ENCODE results near the gene PCNT. TPM values are rescaled to one million over a fixed set of nuclear protein-coding genes. Genes with fewer than 3 reads are reported as not detected.

Gene PCNT
- total and polyA plus RNA-seq, 2 of the 4 experiments (the other 2 are of a cell fraction) = 10.0 to 19.4 TPM

DNA sequence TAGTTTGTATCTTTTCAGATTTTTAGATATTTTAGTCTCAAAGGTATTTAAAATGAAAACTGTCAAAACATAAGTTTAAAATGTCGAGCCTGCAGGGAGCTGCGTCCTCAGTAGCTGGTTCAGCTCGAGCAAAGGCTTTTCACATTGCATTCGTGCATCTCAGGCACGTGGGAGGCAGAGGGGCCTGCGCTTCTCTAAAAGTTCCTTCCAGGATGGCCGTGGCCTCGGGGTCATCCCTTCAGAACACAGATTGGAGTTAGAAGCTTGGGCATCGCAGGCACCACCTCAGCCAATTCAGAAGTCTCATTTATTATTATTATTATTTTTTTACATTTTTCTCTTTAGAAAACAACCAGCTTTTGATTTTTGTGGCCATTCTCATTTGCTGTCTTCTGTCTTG, 67.8 kb downstream of the PCNT start:
- in situ Hi-C loops (cut with MboI; ENCODE audit: low sequenced_read_pairs) (no loop called here), dilution Hi-C loops (cut with HindIII; ENCODE audit: low sequenced_read_pairs, unreplicated experiment) (no loop called here), intact Hi-C loops (cut with micrococcal nuclease) (no loop called here)
- POLR2A ChIA-PET (ENCODE audit: unreplicated experiment) = interaction anchor here (0.5 kb wide), 1 partner anchor 16 kb away, joined by 3 read pairs; no protein-coding TSS in a partner anchor
- no peak overlapping the region for H3K4me2 ChIP-seq (ENCODE audit: low read depth, low read length)
- H3K9me3 ChIP-seq (ENCODE audit: control insufficient read depth, insufficient read depth, low read length) = no peaks in the 10 kb centered on the region
- no peak overlapping the region for H3K4me3 ChIP-seq (ENCODE audit: insufficient read depth, low read depth, low read length)
- no peak for TF ChIP-seq BHLHE40 (IDR thresholded peaks at IDR 0.05; ENCODE audit: low read depth, low read length)
- TF ChIP-seq MAZ (IDR thresholded peaks at IDR 0.05; ENCODE audit: borderline replicate concordance, low read depth, low read length) = no peak
- no peak for TF ChIP-seq CEBPB (IDR thresholded peaks at IDR 0.05; ENCODE audit: low read depth, low read length)
- no peak for TF ChIP-seq MXI1 (IDR thresholded peaks at IDR 0.05; ENCODE audit: borderline replicate concordance, low read depth, low read length)
- no peak for TF ChIP-seq CHD1 (IDR thresholded peaks at IDR 0.05; ENCODE audit: low read depth, low read length)
- TF ChIP-seq FOS (IDR thresholded peaks at IDR 0.05; ENCODE audit: low read depth, low read length) = no peak
- no peak for TF ChIP-seq RAD21 (IDR thresholded peaks at IDR 0.05; ENCODE audit: low read length)
- H2AK9ac ChIP-seq (replicated peaks; ENCODE audit: low read depth, low read length, poor library complexity) = no peak overlapping the region
- H4K91ac ChIP-seq (ENCODE audit: insufficient read depth, low read depth, low read length) = no peak overlapping the region
- ATAC-seq (ENCODE audit: low read depth) (no peak), DNase-seq (no peak)
- no peak overlapping the region for H2BK120ac ChIP-seq (ENCODE audit: low read depth, low read length)
- no peak overlapping the region for H3K23ac ChIP-seq (ENCODE audit: low read depth, low read length)
- no peaks in the 10 kb centered on the region; the same call in 1 of the 2 replicates for H3K9me1 ChIP-seq (ENCODE audit: insufficient read depth, low read length)
- CTCF ChIA-PET = no interaction called here
- H2AFZ ChIP-seq (replicated peaks; ENCODE audit: low read length, poor library complexity) = no peak overlapping the region
- H2BK15ac ChIP-seq (ENCODE audit: low read depth, low read length) = no peak overlapping the region
- peaks cover 32% of the 10 kb centered on the region for H3K36me3 ChIP-seq (ENCODE audit: control insufficient read depth, insufficient read depth, low read length)
- no TSS peak for BruUV-seq (replicated peaks)
- no peak overlapping the region for H3K27ac ChIP-seq (ENCODE audit: insufficient read depth, low read length)
- no peak overlapping the region for H3K9ac ChIP-seq (ENCODE audit: low read depth, low read length)
- no peak overlapping the region for H2BK20ac ChIP-seq (ENCODE audit: low read depth, low read length)
- no peak overlapping the region for H2BK5ac ChIP-seq (ENCODE audit: low read depth, low read length, poor library complexity, severe bottlenecking)
- WGBS, 2 experiments (ENCODE audit: extremely low coverage in 2 of 2, insufficient read length in 1 of 2) = 95% methylated on average over 5 of the region's 9 CpGs; no CpG with 5 or more reads in 1 of the 2 experiments
- H3K79me1 ChIP-seq (ENCODE audit: low read depth in 1 of 2, low read length in 2 of 2) = peaks cover 7 to 11% of the 10 kb centered on the region in 2 experiments; a peak in 3 of 4 replicates
- no peak overlapping the region for H3K4ac ChIP-seq (ENCODE audit: low read depth, low read length)
- no peaks in the 10 kb centered on the region for H3K27me3 ChIP-seq (ENCODE audit: control insufficient read depth, insufficient read depth, low read length)
- no peaks in the 10 kb centered on the region for H4K20me1 ChIP-seq (ENCODE audit: insufficient read depth, low read length)
- H2AK5ac ChIP-seq (ENCODE audit: low read depth, low read length) = no peak overlapping the region
- H3K18ac ChIP-seq (ENCODE audit: low read depth, low read length) = no peak overlapping the region
- H4K5ac ChIP-seq (ENCODE audit: low read depth, low read length) = no peak overlapping the region
- H4K8ac ChIP-seq (ENCODE audit: low read depth in 2 of 2, low read length in 2 of 2) = no peak overlapping the region
- H3K14ac ChIP-seq (replicated peaks; ENCODE audit: low read depth, low read length) = no peak overlapping the region
- H3K4me1 ChIP-seq (ENCODE audit: control insufficient read depth, insufficient read depth, low read length) = no peaks in the 10 kb centered on the region
- H3K56ac ChIP-seq (ENCODE audit: extremely low read depth, insufficient read depth, low read length) = no peak overlapping the region
